Hematopoietic multipotent progenitor cell treated with erythropoietin and hydrocortisone succinate and interleukin-3 and kit ligand, for 6 days (in vitro differentiated cells): ENCODE measurements around the gene ZNF563.
A peak's percentile ranks its signal among the peaks of the same experiment; 100 is the strongest.

Experiments
- DNase-seq: peaks from one replicate; pipeline ENCODE4 v3.0.0-alpha.2; 2015

The ZNF563 gene

GRCh38 chr19:12294249-12295158 lies 38.9 kb downstream of the ZNF563 start, which contains the start of gene ZNF44:
Gene ZNF44 (minus strand): TSS chr19:12294883. CDS start chr19:12294694, 189 bp downstream.
- DNase-seq = peak; percentile 99

GRCh38 chr19:12293777-12294248 lies 39.6 kb downstream of the ZNF563 start:
- DNase-seq = peak; percentile 85

- DNase-seq = no peak
Observed at GRCh38 chr19:12289790-12290065, 43.7 kb downstream of the ZNF563 start.

GRCh38 chr19:12287958-12288500 lies 45.4 kb downstream of the ZNF563 start:
- DNase-seq = no peak

- no peak for DNase-seq
Observed at GRCh38 chr19:12284631-12285030, 48.8 kb downstream of the ZNF563 start.

- DNase-seq = no peak
Observed at GRCh38 chr19:12284226-12284625, 49.2 kb downstream of the ZNF563 start.

- no peak for DNase-seq
Observed at GRCh38 chr19:12278713-12279112, 54.7 kb downstream of the ZNF563 start.

- DNase-seq = no peak
Observed at GRCh38 chr19:12272980-12273901, 60.2 kb downstream of the ZNF563 start.

- DNase-seq = no peak
Observed at GRCh38 chr19:12272386-12272785, 61.0 kb downstream of the ZNF563 start.

- no peak for DNase-seq
Observed at GRCh38 chr19:12270854-12271253, 62.6 kb downstream of the ZNF563 start.
